Measurements from ENCODE around the gene REEP1.

GRCh38 chr2:86338778-86339295, 1.4 kb upstream of the REEP1 start:
- TF ChIP-seq CTCF (conservative IDR thresholded peaks at IDR 0.05 in 1 of 2, IDR thresholded peaks at IDR 0.05 in 1 of 2; ENCODE audit: extremely low read depth in 1 of 2, insufficient read depth in 1 of 2, low read depth in 1 of 2, low read length in 2 of 2) = no peak
- no peak for TF ChIP-seq EZH2 (IDR thresholded peaks at IDR 0.05; ENCODE audit: borderline replicate concordance, low read length)

All from mammary epithelial cell (primary cell).